Midbrain (tissue), 1 donor: ENCODE data around the gene CFAP119.

Source experiments
- DNase-seq: peaks from one replicate; lab custom pipeline; 2025; lab: John Stamatoyannopoulos, UW

CFAP119 gene

GRCh38 chr16:30710971-30711370 is 50.9 kb downstream of the CFAP119 start:
- no peak for DNase-seq
